Adrenal gland (tissue), 12 donors: ENCODE results near the gene RIMBP3B. TPM values are rescaled to one million over a fixed set of nuclear protein-coding genes. Genes with fewer than 3 reads are reported as not detected.
A peak's percentile ranks its signal among the peaks of the same experiment; 100 is the strongest.
"Not testable (repeated sequence)": the region's sequence is repeated elsewhere in the genome, so short reads cannot be mapped to it uniquely, and the experiment has no call there.

Experiments used
- DNase-seq, 7 donors: peaks; one replicate each; pipeline ENCODE4 v3.0.0-alpha.2; 2019 to 2020
- H3K27ac ChIP-seq, 5 donors: fragments of 200-600 bp; sonication (generic) in 4 of 5; 1 replicate in 3 of 5; 2 replicates in 2 of 5; pipeline versions ENCODE4 v1.5.1 to v1.8.0; 2016 to 2020; ENCODE audit warnings: mild to moderate bottlenecking in 1 of 5
- H3K27me3 ChIP-seq: fragments of 200-600 bp; 2 replicates; pipeline ENCODE4 v1.8.0; 2021
- H3K36me3 ChIP-seq, 2 donors: fragments of 200-600 bp; replicated peaks in 1 of 2; 1 replicate in 1 of 2; 2 replicates in 1 of 2; pipeline versions ENCODE4 v1.5.1 to v1.8.0; 2018 to 2022
- H3K4me1 ChIP-seq, 2 donors: fragments of 200-600 bp; replicated peaks in 1 of 2; 1 replicate in 1 of 2; 2 replicates in 1 of 2; pipeline versions ENCODE4 v1.5.1 to v1.8.0; 2018 to 2021
- H3K4me3 ChIP-seq, 4 donors: fragments of 200-600 bp; sonication (generic) in 3 of 4; one replicate each; pipeline ENCODE4 v1.5.1; 2016 to 2018
- H3K9me3 ChIP-seq, 3 donors: fragments of 200-600 bp; sonication (generic) in 1 of 3; replicated peaks in 1 of 3; 1 replicate in 2 of 3; 2 replicates in 1 of 3; pipeline versions ENCODE4 v1.5.1 to v1.8.0; 2016 to 2021
- WGBS, 4 donors: extraction: QIAGEN DNeasy Blood & Tissue Kit in 2 of 4; methylation state at CpG; one replicate each; pipeline versions ENCODE4 v1.1.5 to v1.1.7; 2013 to 2017; 5-methylcytosine and 5-hydroxymethylcytosine counted together
- intact Hi-C, 2 donors: fragments of 100-400 bp; cut with DNase I; formaldehyde crosslinking; loops; one replicate each; pipeline versions ENCODE4 v1.14.1 to v1.15.0; 2022 to 2023
- polyA plus RNA-seq, 3 donors: library from polyadenylated mRNA; stranded (reverse); fragments of 200-250 nt in 2 of 3; fragments of 350-450 nt in 1 of 3; fragmentation: Illumina TruSeq in 1 of 3; extraction: RNeasy Lipid Tissue Mini Kit (QIAGEN cat#74804) in 1 of 3; gene quantifications; one replicate each; pipeline ENCODE4 v1.2.3, GENCODE V29; 2013 to 2014
- total RNA-seq, 9 donors: library from RNA; depleted of rRNA in 4 of 9; stranded (reverse); fragments of >200 nt in 4 of 9; fragments of 120-200 nt in 1 of 9; fragmentation: NEBNext Ultra II Directional in 1 of 9; extraction: Animal tissue kit (Norgen Biotek cat#: 25700) in 1 of 9; gene quantifications; one replicate each; pipeline versions ENCODE4 v1.1.0 to v1.2.4, GENCODE V29; 2013 to 2023
- donor health status: healthy with polysubstance abuse.
- donor health status: Bipolar disorder and iron deficiency.
- donor health status: DM: yes; HTN: yes; CAD: no.
- donor health status: DM: no; HTN: no; CAD: no.
- donor health status: DM: no; HTN: no; CAD: no.
- donor health status: DM: yes; HTN: yes; CAD: no.

Gene RIMBP3B
- total and polyA plus RNA-seq, 12 donors = 0.03 to 0.31 (median 0.12) TPM; not detected in 6

GRCh38 chr22:21417853-21418252 lies 34.3 kb downstream of the RIMBP3B start:
- H3K4me1 ChIP-seq, H3K9me3 ChIP-seq, H3K36me3 ChIP-seq, intact Hi-C loops, H3K27ac ChIP-seq, H3K27me3 ChIP-seq: not testable (repeated sequence)
- 0 to 1% (median 1%) methylated on average over 9 to 16 of the region's 33 CpGs; no CpG with 5 or more reads in 1 of the 4 donors for whole genome bisulfite sequencing, 4 donors
- H3K4me3 ChIP-seq = peak overlapping the region in 1 of 4 donors; percentile 45
- DNase-seq = peak in 5 of 7 donors; percentile 14 to 54 (median 21)

DNA sequence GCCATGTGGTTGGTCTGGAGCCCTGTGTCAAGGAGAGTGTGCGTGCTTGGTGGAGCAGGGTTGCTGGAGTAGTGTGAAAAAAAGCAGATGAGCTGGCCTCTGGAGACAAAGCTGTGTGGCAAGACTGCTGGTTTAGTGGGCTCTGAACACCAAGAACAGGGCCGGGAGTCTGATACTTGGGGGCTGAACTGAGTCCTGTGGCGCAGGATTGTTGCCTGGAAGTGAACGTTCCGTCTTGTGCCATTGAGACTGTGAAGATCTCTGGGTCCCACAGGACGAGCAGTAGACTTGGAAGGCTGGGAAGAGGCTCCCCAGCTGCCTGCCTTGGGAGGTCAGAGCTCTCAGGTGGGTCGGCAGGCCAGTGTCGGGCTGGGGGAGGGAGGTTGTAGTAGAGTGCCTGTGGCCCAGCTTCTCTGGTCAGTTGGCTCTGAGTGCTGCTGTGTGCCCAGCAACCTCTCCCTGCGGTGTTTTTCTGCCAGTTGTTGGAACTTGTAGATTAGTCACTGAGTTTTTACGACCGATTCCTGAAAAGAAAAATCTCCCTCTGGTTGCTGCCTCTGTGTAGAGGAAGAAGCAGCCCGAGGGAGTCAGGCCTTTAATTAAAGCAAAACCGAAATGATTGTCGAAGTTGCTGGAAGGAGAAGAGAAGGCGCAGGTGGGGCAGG lies 35.6 kb downstream of the RIMBP3B start:
- 82 to 90% (median 86%) methylated on average over 2 to 5 of the region's 15 CpGs for WGBS, 4 donors
- H3K9me3 ChIP-seq, H3K4me1 ChIP-seq, H3K36me3 ChIP-seq, intact Hi-C loops, H3K27ac ChIP-seq, H3K4me3 ChIP-seq, H3K27me3 ChIP-seq: not testable (repeated sequence)
- DNase-seq = peak in 1 of 7 donors; percentile 39

DNA sequence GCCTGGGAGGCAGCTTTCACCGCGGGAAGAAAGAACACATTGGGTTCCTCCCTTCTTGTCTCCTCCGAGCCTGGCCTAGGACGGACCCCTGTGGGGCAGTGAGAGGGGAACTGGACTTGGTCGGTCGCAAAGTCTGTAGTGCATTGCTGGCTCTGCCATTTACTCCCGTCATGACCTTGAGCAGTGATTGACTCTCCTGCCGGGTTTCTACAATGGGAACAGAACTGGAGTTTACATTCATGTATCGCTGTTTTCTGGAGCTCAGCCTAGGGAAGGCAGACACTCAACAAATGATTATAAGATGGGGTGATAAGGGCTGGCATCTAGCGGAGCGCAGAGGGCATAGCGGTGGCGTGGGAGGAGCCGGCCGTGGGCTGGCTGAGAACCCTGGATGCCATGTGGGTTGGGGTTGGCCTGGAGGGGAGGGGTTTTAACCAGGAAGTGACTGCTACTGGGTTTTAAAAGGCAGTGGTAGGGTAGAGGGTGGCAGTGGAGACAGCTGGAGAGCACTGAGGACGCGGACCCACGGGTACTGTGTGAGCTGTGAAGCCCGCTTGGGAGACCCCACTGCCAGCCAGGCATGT lies 36.7 kb downstream of the RIMBP3B start:
- H3K4me3 ChIP-seq, intact Hi-C loops, H3K4me1 ChIP-seq, H3K36me3 ChIP-seq, H3K27me3 ChIP-seq, H3K9me3 ChIP-seq, H3K27ac ChIP-seq: not testable (repeated sequence)
- 17 to 32% (median 19%) methylated on average over 3 to 5 of the region's 19 CpGs; no CpG with 5 or more reads in 1 of the 4 donors for WGBS, 4 donors
- DNase-seq = peak in 2 of 7 donors; percentile 7 to 46

GRCh38 chr22:21424084-21424709 lies 40.6 kb downstream of the RIMBP3B start:
- H3K9me3 ChIP-seq, H3K27ac ChIP-seq, H3K27me3 ChIP-seq, DNase-seq, H3K4me1 ChIP-seq, H3K4me3 ChIP-seq, intact Hi-C loops, H3K36me3 ChIP-seq: not testable (repeated sequence)
- 69 to 72% methylated on average over 2 to 3 of the region's 12 CpGs; no CpG with 5 or more reads in 2 of the 4 donors for WGBS, 4 donors

DNA sequence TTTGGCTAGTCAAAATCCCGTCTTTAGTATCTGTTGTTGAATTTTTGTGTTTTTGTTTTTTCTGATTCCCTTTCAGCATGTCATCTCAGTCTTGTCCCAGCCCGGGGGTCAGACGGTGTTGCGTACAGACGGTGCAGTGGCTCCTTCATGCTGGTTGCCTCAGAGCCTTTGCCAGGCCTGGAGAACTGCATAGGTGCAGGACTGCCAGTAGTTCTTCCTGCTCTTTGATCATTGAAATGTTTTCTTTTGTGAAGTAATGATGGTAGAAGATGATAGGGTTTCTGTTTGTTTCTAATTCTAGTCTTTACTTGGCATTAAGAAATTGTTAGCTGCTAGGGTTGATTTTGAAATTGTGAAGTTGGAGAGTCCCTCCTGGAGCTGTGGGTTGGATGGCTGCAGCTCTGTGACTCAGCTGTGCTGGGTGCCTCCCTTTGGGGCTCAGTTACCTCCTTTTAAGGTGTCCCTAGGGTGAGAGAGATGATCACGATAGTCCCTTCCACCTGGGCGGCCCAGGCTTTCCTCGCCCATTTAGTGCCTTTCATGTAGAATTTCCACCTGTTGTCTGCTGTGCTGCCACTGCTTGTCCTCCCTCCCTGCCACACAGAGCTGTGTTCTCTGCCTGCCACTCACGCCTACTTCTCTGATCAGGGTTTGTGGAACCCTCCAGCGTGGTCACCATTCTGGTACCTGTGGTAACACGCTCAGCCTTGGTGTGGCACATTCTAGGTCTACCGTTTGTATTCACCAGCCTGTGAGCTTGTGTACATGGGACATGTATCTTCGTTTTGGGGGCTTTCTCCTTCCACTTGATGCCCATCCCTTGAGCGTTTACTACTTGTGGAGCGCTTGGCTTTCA lies 51.1 kb downstream of the RIMBP3B start:
- H3K4me3 ChIP-seq, H3K27me3 ChIP-seq, H3K27ac ChIP-seq, intact Hi-C loops, H3K9me3 ChIP-seq, H3K4me1 ChIP-seq, H3K36me3 ChIP-seq, DNase-seq: not testable (repeated sequence)
- no CpG with 5 or more reads among the region's 15 CpGs for WGBS, 4 donors

- peak in 4 of 7 donors; percentile 18 to 51 (median 22) for DNase-seq
- H3K4me1 ChIP-seq, H3K27me3 ChIP-seq, intact Hi-C loops, H3K4me3 ChIP-seq, H3K9me3 ChIP-seq, H3K36me3 ChIP-seq: not testable (repeated sequence)
- 19 to 35% methylated on average over 2 to 3 of the region's 12 CpGs; no CpG with 5 or more reads in 2 of the 4 donors for WGBS, 4 donors
- H3K27ac ChIP-seq = peak overlapping the region in 1 of 5 donors; percentile 79
Observed at GRCh38 chr22:21435998-21436810, 52.7 kb downstream of the RIMBP3B start.

DNA sequence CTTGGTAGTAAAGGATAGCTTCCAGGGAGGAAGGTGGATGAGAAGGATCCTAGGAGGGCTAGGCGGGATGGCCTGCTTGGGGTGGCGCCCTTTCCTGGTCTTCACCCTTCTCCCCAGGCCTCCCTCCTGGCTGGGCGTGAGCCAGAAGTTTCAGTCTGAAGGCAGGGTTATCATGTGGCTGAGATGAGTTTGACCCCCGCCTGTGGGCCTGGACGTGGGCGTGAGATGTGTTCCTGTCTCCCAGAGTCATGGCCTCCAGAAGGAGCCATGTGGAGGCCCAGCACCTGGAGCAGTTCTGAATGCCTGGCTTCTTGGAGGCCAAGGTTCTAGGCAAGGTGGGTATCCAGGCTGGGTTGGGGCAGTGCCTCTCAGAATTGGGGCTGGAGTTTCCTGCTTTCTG lies 54.5 kb downstream of the RIMBP3B start:
- DNase-seq = peak in 2 of 7 donors; percentile 12 to 45
- H3K9me3 ChIP-seq, H3K4me3 ChIP-seq, H3K4me1 ChIP-seq, intact Hi-C loops, H3K27me3 ChIP-seq, H3K27ac ChIP-seq, H3K36me3 ChIP-seq: not testable (repeated sequence)
- WGBS, 4 donors = 84 to 93% (median 88%) methylated on average over 3 to 4 of the region's 6 CpGs
